C4-2B (cell line): Measurements from ENCODE around the gene CTNNBL1.

Source experiments
- ZFX ChIP-seq: fragments of 450-650 bp; IDR thresholded peaks from 2 replicates; pipeline ENCODE4 v1.6.1; 2017
- TF ChIP-seq, protein P1 (sequence below): fragments of 450-650 bp; conservative IDR thresholded peaks from 2 replicates; pipeline ENCODE4 v1.5.1; 2017; ENCODE audit warnings: mild to moderate bottlenecking

- TF ChIP-seq, protein P1, sequence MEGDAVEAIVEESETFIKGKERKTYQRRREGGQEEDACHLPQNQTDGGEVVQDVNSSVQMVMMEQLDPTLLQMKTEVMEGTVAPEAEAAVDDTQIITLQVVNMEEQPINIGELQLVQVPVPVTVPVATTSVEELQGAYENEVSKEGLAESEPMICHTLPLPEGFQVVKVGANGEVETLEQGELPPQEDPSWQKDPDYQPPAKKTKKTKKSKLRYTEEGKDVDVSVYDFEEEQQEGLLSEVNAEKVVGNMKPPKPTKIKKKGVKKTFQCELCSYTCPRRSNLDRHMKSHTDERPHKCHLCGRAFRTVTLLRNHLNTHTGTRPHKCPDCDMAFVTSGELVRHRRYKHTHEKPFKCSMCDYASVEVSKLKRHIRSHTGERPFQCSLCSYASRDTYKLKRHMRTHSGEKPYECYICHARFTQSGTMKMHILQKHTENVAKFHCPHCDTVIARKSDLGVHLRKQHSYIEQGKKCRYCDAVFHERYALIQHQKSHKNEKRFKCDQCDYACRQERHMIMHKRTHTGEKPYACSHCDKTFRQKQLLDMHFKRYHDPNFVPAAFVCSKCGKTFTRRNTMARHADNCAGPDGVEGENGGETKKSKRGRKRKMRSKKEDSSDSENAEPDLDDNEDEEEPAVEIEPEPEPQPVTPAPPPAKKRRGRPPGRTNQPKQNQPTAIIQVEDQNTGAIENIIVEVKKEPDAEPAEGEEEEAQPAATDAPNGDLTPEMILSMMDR = no peak
- no peak for TF ChIP-seq ZFX
Measured at GRCh38 chr20:37846573-37846972, 152.7 kb downstream of the CTNNBL1 start.
